ENCODE measurements around the gene CEP170B. TPM values are rescaled to one million over a fixed set of nuclear protein-coding genes. Genes with fewer than 3 reads are reported as not detected.

CEP170B gene
- 19.0 to 27.2 TPM (median 20.7 TPM) in 5 replicates for total RNA-seq (2022; extraction: Qiagen RNA extraction; ENCODE audit: low read depth)

DNA sequence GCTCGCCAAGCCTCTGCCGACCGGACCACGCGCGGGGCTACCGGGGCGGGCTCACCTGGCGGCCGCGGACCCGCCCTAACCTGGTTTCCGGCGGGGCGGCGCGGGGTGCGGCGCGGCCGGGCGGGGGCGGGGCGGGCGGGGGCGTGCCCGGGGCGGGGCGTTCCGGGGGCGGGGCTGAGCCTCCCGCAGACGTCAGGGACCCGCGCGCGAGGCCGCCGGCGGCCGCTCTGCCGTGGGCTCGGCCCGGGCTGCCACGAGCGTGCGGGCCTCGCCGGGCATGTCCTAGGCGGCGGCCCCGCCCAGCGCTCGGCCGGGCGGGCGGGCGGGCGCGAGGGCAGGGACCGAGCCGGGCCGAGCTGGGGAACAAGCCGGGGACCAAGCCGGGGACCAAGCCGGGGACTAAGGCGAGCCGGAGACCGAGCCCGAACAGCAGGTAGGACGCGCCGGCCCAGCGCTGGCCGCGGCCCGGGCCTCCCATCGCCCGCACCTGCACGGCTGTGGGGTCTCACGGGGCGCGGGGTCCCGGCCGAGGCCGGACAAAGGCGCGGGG lies at the start of gene CEP170B:
CEP170B (plus strand) TSS at position 188 of the 550 bp plus-strand sequence. CDS start 3,183 bp downstream, outside the sequence.

DNA sequence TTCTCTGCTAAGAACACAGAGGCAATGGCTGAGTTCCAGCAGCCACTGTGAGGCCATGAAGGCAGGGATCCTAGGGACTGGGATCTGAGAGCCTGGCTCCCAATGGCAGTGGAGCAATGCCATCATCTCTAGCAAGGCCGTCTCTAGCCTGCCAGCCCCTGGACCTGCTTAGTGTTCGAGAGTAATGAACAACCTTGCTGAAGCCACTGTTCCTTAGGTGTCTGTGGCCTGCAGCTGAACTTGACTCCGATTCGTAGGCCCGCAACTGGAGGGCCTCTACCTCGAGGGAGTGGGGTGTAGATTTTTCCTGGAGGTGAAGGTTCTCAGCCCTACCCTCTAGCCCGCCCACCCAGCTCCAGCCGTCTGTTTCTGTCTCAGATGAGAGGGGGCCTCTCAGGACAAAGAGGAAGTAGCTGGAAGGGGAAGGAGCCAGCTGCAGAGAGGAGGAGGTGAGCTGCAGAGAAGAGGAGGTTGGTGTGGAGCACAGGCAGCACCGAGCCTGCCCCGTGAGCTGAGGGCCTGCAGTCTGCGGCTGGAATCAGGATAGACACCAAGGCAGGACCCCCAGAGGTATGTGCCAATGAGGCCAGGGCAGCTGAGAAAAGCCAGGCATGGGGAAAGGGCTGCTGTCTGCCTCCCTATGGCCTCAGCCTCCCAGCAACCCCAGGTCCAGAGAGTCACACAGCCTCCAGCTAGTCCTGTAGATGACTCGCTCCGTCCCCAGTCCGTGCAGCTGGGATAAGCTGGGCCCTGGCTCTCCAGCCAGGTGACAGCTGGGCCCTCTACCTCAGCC lies 59.5 kb downstream of the CEP170B start, which contains the start of gene PLD4:
PLD4 (plus strand) TSS at position 459 of the 793 bp plus-strand sequence. CDS start 2,262 bp downstream, outside the sequence.

Other genes starting within 250 kb of the CEP170B start
- 87.4 to 152 TPM (median 142 TPM) in 5 replicates for gene INF2, start 175.7 kb upstream of the CEP170B start, total RNA-seq (2022; extraction: Qiagen RNA extraction; ENCODE audit: low read depth)
- gene ADSS1, start 141.0 kb upstream of the CEP170B start, total RNA-seq (2022; extraction: Qiagen RNA extraction; ENCODE audit: low read depth): 5.6 to 8.9 TPM (median 6.7 TPM) in 5 replicates
- 135 to 218 TPM (median 184 TPM) in 5 replicates for gene SIVA1, start 112.1 kb upstream of the CEP170B start, total RNA-seq (2022; extraction: Qiagen RNA extraction; ENCODE audit: low read depth)
- gene AKT1, start 69.5 kb upstream of the CEP170B start, total RNA-seq (2022; extraction: Qiagen RNA extraction; ENCODE audit: low read depth): 93.7 to 110 TPM (median 103 TPM) in 5 replicates
- gene ZBTB42, start 64.2 kb upstream of the CEP170B start, total RNA-seq (2022; extraction: Qiagen RNA extraction; ENCODE audit: low read depth): 2.3 to 3.5 TPM (median 2.9 TPM) in 5 replicates
- gene PLD4, start 59.6 kb downstream of the CEP170B start, total RNA-seq (2022; extraction: Qiagen RNA extraction; ENCODE audit: low read depth): 0.13 to 0.39 TPM (median 0.21 TPM) in 5 replicates
- gene AHNAK2, start 113.1 kb downstream of the CEP170B start, total RNA-seq (2022; extraction: Qiagen RNA extraction; ENCODE audit: low read depth): 178 to 245 TPM (median 196 TPM) in 5 replicates
- 13.6 to 17.5 TPM (median 15.7 TPM) in 5 replicates for gene CLBA1, start 120.5 kb downstream of the CEP170B start, total RNA-seq (2022; extraction: Qiagen RNA extraction; ENCODE audit: low read depth)
- 47.1 to 53.6 TPM (median 49.1 TPM) in 5 replicates for gene CDCA4, start 155.8 kb downstream of the CEP170B start, total RNA-seq (2022; extraction: Qiagen RNA extraction; ENCODE audit: low read depth)
- 0.34 to 0.81 TPM (median 0.51 TPM) in 5 replicates for gene GPR132, start 200.2 kb downstream of the CEP170B start, total RNA-seq (2022; extraction: Qiagen RNA extraction; ENCODE audit: low read depth)

Measured in A549 treated with CpdA at 1 μM for 4 hours (cell line).